ENCODE data around the gene EPB42.

Gene EPB42

DNA sequence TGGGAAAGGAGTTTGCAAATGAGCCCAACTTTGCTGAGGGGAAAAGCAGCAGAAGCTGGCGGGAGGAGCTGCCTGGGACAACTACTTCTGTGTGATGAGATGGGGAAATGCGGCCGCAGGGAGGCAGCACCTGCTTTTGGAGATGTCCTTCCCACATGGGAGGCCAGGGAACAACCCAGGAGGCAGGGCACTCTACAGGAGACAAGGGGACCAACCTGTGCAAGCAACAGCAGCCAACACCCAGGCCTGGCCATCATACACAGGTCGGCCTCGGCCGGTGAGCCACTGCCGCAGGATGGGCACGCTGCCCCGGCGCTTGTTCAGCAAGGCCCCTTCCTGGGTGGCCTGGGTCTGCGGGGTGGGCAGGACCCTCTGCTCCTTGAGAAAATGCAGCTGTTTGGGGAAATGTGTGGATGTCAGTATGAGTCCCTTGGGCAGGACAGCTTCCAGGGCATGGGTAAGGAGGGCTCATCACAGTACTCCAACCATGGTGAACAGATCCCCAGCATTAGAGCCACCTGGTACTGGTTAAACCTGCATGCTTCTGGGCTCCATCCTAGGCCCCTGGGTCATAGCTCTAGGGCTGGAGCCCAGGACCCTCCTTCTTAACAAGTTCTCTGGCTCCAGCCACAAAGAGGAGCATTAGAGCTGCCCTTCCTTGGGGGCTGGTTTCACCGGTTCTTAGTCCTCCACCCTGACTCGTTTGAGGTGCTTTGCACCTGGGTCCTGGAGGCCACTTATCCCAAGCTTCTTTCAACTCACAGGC is 11.6 kb downstream of the EPB42 start:
- H3K4me3 ChIP-seq (ENCODE audit: low read depth, low read length): no peak overlapping the region
- TF ChIP-seq, protein P1, sequence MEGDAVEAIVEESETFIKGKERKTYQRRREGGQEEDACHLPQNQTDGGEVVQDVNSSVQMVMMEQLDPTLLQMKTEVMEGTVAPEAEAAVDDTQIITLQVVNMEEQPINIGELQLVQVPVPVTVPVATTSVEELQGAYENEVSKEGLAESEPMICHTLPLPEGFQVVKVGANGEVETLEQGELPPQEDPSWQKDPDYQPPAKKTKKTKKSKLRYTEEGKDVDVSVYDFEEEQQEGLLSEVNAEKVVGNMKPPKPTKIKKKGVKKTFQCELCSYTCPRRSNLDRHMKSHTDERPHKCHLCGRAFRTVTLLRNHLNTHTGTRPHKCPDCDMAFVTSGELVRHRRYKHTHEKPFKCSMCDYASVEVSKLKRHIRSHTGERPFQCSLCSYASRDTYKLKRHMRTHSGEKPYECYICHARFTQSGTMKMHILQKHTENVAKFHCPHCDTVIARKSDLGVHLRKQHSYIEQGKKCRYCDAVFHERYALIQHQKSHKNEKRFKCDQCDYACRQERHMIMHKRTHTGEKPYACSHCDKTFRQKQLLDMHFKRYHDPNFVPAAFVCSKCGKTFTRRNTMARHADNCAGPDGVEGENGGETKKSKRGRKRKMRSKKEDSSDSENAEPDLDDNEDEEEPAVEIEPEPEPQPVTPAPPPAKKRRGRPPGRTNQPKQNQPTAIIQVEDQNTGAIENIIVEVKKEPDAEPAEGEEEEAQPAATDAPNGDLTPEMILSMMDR (conservative IDR thresholded peaks at IDR 0.05; ENCODE audit: low read depth, low read length): peak; percentile 46
- peak; percentile 36 for DNase-seq (ENCODE audit: low read depth)

DNA sequence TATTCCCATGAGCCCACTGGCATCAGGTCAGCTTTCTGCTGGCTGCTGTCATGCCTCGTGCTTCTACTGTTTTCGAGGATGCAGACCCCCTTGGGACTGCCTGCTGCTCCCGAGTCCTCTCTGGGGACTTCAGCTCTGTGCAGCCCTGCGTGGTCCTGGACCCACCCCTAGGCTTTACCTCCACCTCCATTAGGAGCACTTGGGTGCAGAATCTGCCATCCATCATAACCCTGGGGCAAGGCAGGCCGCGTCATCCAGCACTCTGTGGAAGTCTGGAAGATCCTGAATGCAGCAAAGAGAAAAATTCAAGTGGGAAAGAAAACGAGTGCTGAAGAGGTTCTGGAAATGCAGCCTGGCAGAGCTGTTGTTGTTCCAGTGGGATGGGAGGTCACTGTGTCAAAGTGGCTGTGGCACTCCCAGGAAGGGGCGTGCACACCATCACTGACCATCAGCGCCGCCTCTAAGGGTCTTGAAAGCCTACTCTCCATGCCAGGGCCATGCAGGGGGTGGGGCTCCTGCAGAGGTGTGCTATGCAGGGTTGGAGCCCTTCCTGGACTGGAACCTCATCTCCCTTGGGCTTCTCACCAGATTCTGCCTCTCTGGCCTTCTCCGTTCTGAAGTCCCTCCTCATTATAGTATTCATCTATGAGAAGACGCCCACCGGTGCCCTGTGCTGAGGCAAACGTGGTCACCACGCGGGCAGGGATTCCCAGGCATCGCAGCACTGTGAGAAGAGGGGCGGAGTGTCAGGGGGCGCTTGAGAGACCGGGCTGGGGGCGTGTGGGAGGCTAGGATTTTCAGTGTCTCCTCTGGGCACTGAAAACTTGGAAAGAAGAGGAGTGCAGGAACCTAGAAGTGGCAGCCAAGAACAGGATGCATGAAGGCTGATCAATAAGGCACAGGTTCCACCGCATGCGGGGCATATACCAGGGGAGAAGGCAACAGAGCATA is 12.5 kb downstream of the EPB42 start:
- TF ChIP-seq, protein P1 (conservative IDR thresholded peaks at IDR 0.05; ENCODE audit: low read depth, low read length): no peak
- H3K4me3 ChIP-seq (ENCODE audit: low read depth, low read length): no peak overlapping the region
- DNase-seq (ENCODE audit: low read depth): no peak

DNA sequence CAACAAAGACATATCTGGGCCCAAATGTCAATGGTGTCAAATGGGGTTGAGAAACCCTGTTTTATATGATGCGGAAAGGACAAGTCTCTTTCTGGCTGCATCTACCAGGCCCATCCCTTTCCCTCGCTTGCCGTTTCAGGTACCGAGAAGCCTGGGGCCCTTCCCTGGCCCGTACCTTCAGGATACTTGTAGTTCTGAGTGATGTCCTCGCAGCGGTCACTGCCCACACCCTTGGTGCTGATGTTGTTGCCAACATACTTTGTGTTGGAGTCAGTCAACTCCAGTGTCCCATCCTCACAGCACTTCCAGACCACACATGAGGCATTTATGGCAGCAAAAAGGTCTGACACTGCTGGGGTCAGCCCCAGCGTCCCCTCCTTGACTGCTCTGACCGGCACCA is 13.8 kb downstream of the EPB42 start:
- TF ChIP-seq, protein P1 (conservative IDR thresholded peaks at IDR 0.05; ENCODE audit: low read depth, low read length): no peak
- no peak overlapping the region for H3K4me3 ChIP-seq (ENCODE audit: low read depth, low read length)
- DNase-seq (ENCODE audit: low read depth): no peak

DNA sequence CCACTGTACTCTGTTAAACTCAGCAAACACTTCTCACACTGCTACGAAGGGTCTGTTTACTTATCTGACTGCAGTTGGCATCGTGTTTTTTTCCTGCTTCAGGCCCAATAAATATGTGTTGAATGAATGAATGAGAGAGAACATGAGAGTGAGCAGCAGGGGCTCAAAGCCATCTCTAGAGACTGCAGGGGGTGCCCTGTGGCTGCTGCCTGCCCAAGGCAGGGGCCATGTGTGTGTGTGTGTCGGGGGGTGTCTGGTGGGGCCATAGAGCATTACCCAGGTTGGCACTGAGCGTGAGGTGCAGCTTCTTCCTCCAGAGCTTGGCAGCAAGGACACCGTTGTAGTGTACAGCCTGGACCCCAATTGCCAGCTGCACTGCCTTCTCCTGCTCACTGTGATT is 14.8 kb downstream of the EPB42 start:
- TF ChIP-seq, protein P1 (conservative IDR thresholded peaks at IDR 0.05; ENCODE audit: low read depth, low read length): no peak
- no peak overlapping the region for H3K4me3 ChIP-seq (ENCODE audit: low read depth, low read length)

DNA sequence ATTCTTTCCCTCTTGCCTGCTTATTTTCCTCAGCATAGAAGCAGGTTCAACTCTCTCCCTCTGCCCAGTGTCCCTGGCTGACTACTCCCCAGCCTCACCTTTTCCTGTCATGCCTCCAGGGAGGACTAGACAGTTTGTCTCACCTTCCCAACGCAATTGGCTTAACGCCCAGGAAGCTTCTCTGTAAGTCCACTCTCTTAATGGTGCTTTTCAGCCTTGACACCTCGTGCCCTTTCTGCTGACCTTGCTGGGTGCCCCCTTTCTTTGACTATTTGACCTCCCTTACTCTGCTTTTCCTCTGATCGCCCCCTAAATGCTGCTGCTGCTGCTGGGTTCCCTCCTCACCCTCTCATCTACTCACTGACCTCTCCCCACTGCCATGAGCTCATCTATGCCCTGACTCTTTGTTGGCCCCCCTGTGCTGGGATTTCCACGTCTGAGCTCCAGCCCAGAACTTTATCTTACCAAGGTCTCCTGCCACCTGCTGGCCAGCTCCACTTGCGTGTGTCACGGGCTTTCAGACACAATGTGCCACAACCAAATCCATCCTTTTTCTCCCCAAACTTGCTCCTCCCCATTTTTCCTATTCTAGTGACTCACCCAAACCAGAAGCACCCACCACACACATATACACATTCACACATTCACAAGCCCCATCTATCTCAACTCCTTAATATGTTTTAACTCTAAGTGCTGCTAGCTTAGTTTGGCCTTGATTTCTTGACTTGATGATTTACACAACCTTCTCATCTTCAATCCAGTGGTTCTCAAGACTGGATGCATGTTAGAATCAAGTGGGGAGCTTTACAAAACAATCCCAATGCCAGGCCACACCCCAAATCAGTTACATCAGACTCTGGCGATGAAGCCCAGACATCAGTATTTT is 16.6 kb downstream of the EPB42 start:
- no peak overlapping the region for H3K4me3 ChIP-seq (ENCODE audit: low read depth, low read length)
- DNase-seq (ENCODE audit: low read depth): peak; percentile 78
- TF ChIP-seq, protein P1 (conservative IDR thresholded peaks at IDR 0.05; ENCODE audit: low read depth, low read length): peak; percentile 86

More for the DNA sequence above, 14.8 kb downstream of the EPB42 start:
- DNase-seq (ENCODE audit: low read depth): no peak

DNA sequence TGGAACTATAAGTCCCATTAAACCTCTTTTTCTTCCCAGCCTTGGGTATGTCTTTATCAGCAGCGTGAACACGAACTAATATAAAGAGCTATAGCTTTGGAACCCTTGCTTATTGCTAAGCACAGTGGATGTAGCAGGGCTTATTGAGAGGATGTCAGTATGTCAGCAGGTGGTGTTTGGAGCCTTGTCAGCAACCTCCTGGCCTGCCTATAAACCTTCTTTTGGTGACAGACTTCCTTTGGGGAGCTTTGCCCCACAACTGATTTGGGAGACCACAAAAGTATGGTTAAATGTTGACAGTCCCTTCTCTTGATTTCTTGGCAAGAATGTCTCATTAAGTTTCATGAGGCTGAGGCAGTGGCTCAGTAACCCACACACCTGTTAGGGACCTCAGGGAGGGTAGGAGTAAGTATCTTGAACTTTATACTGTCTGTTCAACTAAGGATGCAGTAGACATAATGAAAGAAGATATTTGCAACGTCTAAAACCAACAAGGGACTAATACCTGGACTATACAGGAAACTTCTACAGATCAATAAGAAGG is 20.8 kb downstream of the EPB42 start:
- TF ChIP-seq, protein P1 (conservative IDR thresholded peaks at IDR 0.05; ENCODE audit: low read depth, low read length): no peak
- no peak overlapping the region for H3K4me3 ChIP-seq (ENCODE audit: low read depth, low read length)
- DNase-seq (ENCODE audit: low read depth): no peak

All from choroid plexus epithelial cell (primary cell).